PC-3 (cell line): Measurements from ENCODE around the gene FCSK.
"Not testable (repeated sequence)": the region's sequence is repeated elsewhere in the genome, so short reads cannot be mapped to it uniquely, and the experiment has no call there.

Source experiments
- CTCF ChIP-seq: fragments of 300-600 bp; sonication (generic); conservative IDR thresholded peaks from 2 replicates; pipeline ENCODE4 v1.5.1; 2017; ENCODE audit warnings: antibody characterized with exemption, low read depth, mild to moderate bottlenecking, low read length
- EZH2 ChIP-seq: fragments of 300-600 bp; sonication (generic); IDR thresholded peaks from one replicate; pipeline ENCODE4 v1.6.1; 2017; ENCODE audit warnings: antibody characterized with exemption, mild to moderate bottlenecking, low read length; ENCODE audit not compliant: unreplicated experiment
- EZH2phosphoT487 ChIP-seq: fragments of 300-600 bp; sonication (generic); IDR thresholded peaks from 2 replicates; pipeline ENCODE4 v1.6.1; 2018; ENCODE audit warnings: mild to moderate bottlenecking, antibody characterized with exemption, low read length, borderline replicate concordance

- not testable (repeated sequence) for TF ChIP-seq CTCF, EZH2phosphoT487, EZH2
Measured at GRCh38 chr16:70451004-70451340, 3.4 kb upstream of the FCSK start.
